CD4-positive, alpha-beta T cell (primary cell): ENCODE data around the gene AGXT. TPM values are rescaled to one million over a fixed set of nuclear protein-coding genes. Genes with fewer than 3 reads are reported as not detected.

Experiments
- ATAC-seq: fragments of 200-7000 bp; cut with Tn5 transposase; one replicate; pipeline ENCODE4 v1.10.0; 2022; ENCODE audit warnings: mild to moderate bottlenecking; ENCODE audit not compliant: poor library complexity
- CTCF ChIA-PET: fragments of 350-600 bp; sonication (Branson Sonifier 250); formaldehyde crosslinking; loops from one replicate; lab custom pipeline; 2021; ENCODE audit warnings: antibody characterized with exemption, inconsistent platforms; lab: Charles Lee
- POLR2A ChIA-PET: fragments of 350-600 bp; sonication (Branson Sonifier 250); formaldehyde crosslinking; loops from one replicate; lab custom pipeline; 2021; ENCODE audit warnings: antibody characterized with exemption, inconsistent platforms; lab: Charles Lee
- DNase-seq, 14 experiments: peaks; one replicate each; pipeline ENCODE4 v3.0.0-alpha.2; 2013 to 2020; ENCODE audit warnings: mixed read lengths in 2 of 14
- H3K27ac ChIP-seq, 2 donors: one replicate each; pipeline versions ENCODE4 v1.5.1 to v1.7.0; 2013; ENCODE audit warnings: low read length in 2 of 2, low read depth in 1 of 2, mild to moderate bottlenecking in 1 of 2
- H3K27me3 ChIP-seq, 2 experiments: 1 replicate in 1 of 2; 2 replicates in 1 of 2; pipeline versions ENCODE4 v1.6.1 to v1.7.0; 2013; ENCODE audit warnings: low read length in 2 of 2, control low read depth in 1 of 2, mild to moderate bottlenecking in 1 of 2, moderate library complexity in 1 of 2; ENCODE audit not compliant: insufficient read depth in 2 of 2, control insufficient read depth in 1 of 2
- H3K36me3 ChIP-seq: one replicate; pipeline ENCODE4 v1.6.1; 2013; ENCODE audit warnings: low read length, control low read depth; ENCODE audit not compliant: insufficient read depth
- H3K4me1 ChIP-seq: one replicate; pipeline ENCODE4 v1.6.1; 2013; ENCODE audit warnings: low read length, control low read depth; ENCODE audit not compliant: insufficient read depth
- H3K4me3 ChIP-seq: one replicate; pipeline ENCODE4 v1.5.1; 2013; ENCODE audit warnings: mild to moderate bottlenecking, low read length, moderate library complexity
- H3K9me3 ChIP-seq, 2 experiments: 1 replicate in 1 of 2; 2 replicates in 1 of 2; pipeline versions ENCODE4 v1.6.1 to v1.7.0; 2013; ENCODE audit warnings: low read length in 2 of 2, mild to moderate bottlenecking in 2 of 2, control low read depth in 1 of 2, moderate library complexity in 1 of 2; ENCODE audit not compliant: control insufficient read depth in 1 of 2, insufficient read depth in 1 of 2
- H3K27ac Mint-ChIP-seq: one replicate; pipeline ENCODE4 v1.8.0; 2020; ENCODE audit warnings: mixed read lengths
- H3K27me3 Mint-ChIP-seq: one replicate; pipeline ENCODE4 v1.8.0; 2021; ENCODE audit warnings: mixed read lengths
- H3K36me3 Mint-ChIP-seq: one replicate; pipeline ENCODE4 v1.8.0; 2021; ENCODE audit warnings: low read depth, mixed read lengths
- H3K4me1 Mint-ChIP-seq: one replicate; pipeline ENCODE4 v1.8.0; 2021; ENCODE audit warnings: low read depth, mixed read lengths
- H3K4me3 Mint-ChIP-seq: one replicate; pipeline ENCODE4 v1.8.0; 2020; ENCODE audit warnings: mild to moderate bottlenecking, mixed read lengths
- H3K9me3 Mint-ChIP-seq: one replicate; pipeline ENCODE4 v1.8.0; 2020; ENCODE audit warnings: mixed read lengths
- CTCF ChIP-seq: fragments of 200-600 bp; IDR thresholded peaks from one replicate; pipeline ENCODE4 v1.8.0; 2022; ENCODE audit warnings: antibody characterized with exemption, mild to moderate bottlenecking
- intact Hi-C, 2 experiments: fragments of 100-400 bp; cut with DNase I in 1 of 2; cut with micrococcal nuclease in 1 of 2; formaldehyde crosslinking; loops; one replicate each; pipeline versions ENCODE4 v1.15.1 to v1.9.0; 2023 to 2025; cut with DNase I, micrococcal nuclease
- total RNA-seq, 174 experiments: library from RNA in 2 of 174; stranded (reverse) in 2 of 174; gene quantifications; one replicate each; pipeline ENCODE4 v1.2.3 and lab custom pipeline; 2021 to 2026

AGXT gene
- total RNA-seq, 2 experiments from 2014 or later = not detected

- Histone ChIP-seq H3K4me3 (no peak overlapping the region), H3K27me3 (peaks cover 52 to 93% of the 10 kb centered on the region in 2 experiments), H3K36me3 (no peaks in the 10 kb centered on the region), H3K9me3 (peaks cover 0 to 20% of the 10 kb centered on the region in 2 experiments), H3K4me1 (peaks cover 17% of the 10 kb centered on the region), H3K27ac (no peak overlapping the region)
- Mint-ChIP-seq H3K27ac (no peak overlapping the region), H3K27me3 (peaks cover 80% of the 10 kb centered on the region), H3K4me3 (no peak overlapping the region), H3K4me1 (peaks cover 10% of the 10 kb centered on the region), H3K9me3 (no peaks in the 10 kb centered on the region), H3K36me3 (no peaks in the 10 kb centered on the region)
- POLR2A ChIA-PET = no interaction called here
- ATAC-seq (no peak), DNase-seq (no peak)
- no peak for TF ChIP-seq CTCF
- CTCF ChIA-PET = no interaction called here
- intact Hi-C loops = no loop called here
Measured at GRCh38 chr2:240823449-240824336, 44.9 kb upstream of the AGXT start.

DNA sequence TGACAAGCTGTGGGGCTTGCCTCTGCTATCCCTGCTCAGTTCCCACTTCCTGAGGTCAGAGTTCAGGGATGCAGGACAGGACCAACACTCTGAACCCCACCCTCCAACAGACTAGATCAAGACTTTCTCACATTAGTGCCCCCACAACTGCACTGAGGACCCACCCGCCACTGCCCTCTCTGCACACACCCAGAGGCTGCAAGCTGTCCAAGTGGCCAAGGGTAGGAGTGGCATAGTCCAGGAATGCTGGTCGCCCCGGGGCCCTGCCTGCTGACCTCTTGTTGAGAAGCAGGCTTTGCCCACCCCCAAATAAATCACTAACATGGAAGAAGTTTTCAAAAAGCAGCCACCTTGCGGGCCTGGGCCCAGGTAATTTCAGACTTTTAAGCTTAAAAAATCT lies 43.1 kb upstream of the AGXT start:
- no peaks in the 10 kb centered on the region for H3K9me3 Mint-ChIP-seq
- H3K27ac Mint-ChIP-seq = no peak overlapping the region
- no peaks in the 10 kb centered on the region for H3K36me3 Mint-ChIP-seq
- CTCF ChIA-PET = no interaction called here
- Histone ChIP-seq H3K4me3 (no peak overlapping the region), H3K4me1 (peaks cover 9% of the 10 kb centered on the region), H3K9me3 (peaks cover 0 to 20% of the 10 kb centered on the region in 2 experiments), H3K27me3 (peaks cover 59 to 93% of the 10 kb centered on the region in 2 experiments), H3K36me3 (no peaks in the 10 kb centered on the region), H3K27ac (no peak overlapping the region)
- ATAC-seq (no peak), DNase-seq (no peak)
- peaks cover 93% of the 10 kb centered on the region for H3K27me3 Mint-ChIP-seq
- POLR2A ChIA-PET = no interaction called here
- intact Hi-C loops = no loop called here
- TF ChIP-seq CTCF = no peak
- H3K4me1 Mint-ChIP-seq = peaks cover 10% of the 10 kb centered on the region
- no peak overlapping the region for H3K4me3 Mint-ChIP-seq

DNA sequence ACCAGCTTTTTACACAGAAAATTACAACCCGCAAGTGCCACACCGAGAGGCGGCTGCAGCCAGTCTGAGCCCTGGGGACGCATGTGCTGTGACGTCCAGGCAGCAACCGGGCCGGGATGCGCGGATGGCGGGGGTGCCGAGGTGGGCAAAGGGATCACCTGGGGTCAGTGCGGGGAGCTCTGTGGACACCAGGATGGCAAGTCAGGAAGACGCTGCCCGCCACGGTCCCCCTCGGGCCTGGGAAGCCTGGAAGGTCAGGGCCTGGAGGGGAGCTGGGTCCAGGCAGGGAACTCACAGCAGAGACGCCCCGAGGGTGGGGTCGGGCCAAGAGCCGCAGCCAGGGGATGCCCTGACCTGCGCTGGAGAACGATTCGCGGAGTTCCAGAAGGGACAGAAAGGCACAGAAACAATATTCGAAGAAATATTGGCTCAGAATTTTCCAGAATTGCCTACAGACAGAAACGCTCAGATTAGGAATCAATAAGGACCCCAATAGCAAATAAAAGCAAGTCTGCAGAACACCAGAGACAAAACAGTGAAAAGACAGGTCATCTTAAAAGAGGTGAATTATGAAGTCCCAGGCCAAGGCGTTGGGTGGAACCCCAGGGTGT lies 36.9 kb upstream of the AGXT start:
- Histone ChIP-seq H3K4me3 (peak overlapping the region; percentile 43), H3K27me3 (peaks cover 22 to 31% of the 10 kb centered on the region in 2 experiments), H3K9me3 (peaks cover 0 to 4% of the 10 kb centered on the region in 2 experiments), H3K4me1 (peaks cover 14% of the 10 kb centered on the region), H3K27ac (no peak overlapping the region), H3K36me3 (no peaks in the 10 kb centered on the region)
- intact Hi-C loops = loop anchor here (1.0 to 10.0 kb wide), 12 partner anchors 245 to 1051 kb away; partner anchors contain the start of genes CAPN10 (in 2 of the 2), ANKMY1 (in 1 of the 2), FARP2 (in 1 of the 2) and GPC1 (in 1 of the 2)
- Mint-ChIP-seq H3K27ac (no peak overlapping the region), H3K9me3 (no peaks in the 10 kb centered on the region), H3K36me3 (no peaks in the 10 kb centered on the region), H3K4me1 (no peaks in the 10 kb centered on the region), H3K27me3 (peaks cover 42% of the 10 kb centered on the region), H3K4me3 (peak overlapping the region; percentile 38)
- TF ChIP-seq CTCF = no peak
- DNase-seq = peak in 3 of 14 experiments; percentile 6 to 49 (median 25)
- ChIA-PET POLR2A (interaction anchor here (1.0 kb wide), 1 partner anchor 266 kb away, joined by 3 read pairs; no protein-coding TSS in a partner anchor), CTCF (no interaction called here)
- ATAC-seq = no peak
